HepG2 (cell line): ENCODE data around the gene NEK3. TPM values are rescaled to one million over a fixed set of nuclear protein-coding genes. Genes with fewer than 3 reads are reported as not detected.
A peak's percentile ranks its signal among the peaks of the same experiment; 100 is the strongest.
"Not testable (repeated sequence)": the region's sequence is repeated elsewhere in the genome, so short reads cannot be mapped to it uniquely, and the experiment has no call there.

Experiments used
- ATAC-seq: fragments of 200-7000 bp; cut with Tn5 transposase; 3 replicates; pipeline ENCODE4 v1.9.1; 2020; ENCODE audit warnings: mild to moderate bottlenecking, moderate library complexity
- BruUV-seq: library from RNA; stranded (reverse); fragments of 400-500 nt; replicated peaks from 2 replicates; lab custom pipeline; 2021; lab: Mats Ljungman, UMichigan
- CTCF ChIA-PET: fragments of 300-600 bp; formaldehyde crosslinking; extraction: SDS; loops from one replicate; lab custom pipeline; 2021; ENCODE audit warnings: low total read pairs, inconsistent platforms, low intra/inter-chr PET ratio; lab: Yijun Ruan, JAX
- POLR2A ChIA-PET: fragments of 350-600 bp; sonication (Branson Sonifier 250); formaldehyde crosslinking; loops from one replicate; lab custom pipeline; 2020; ENCODE audit warnings: antibody characterized with exemption, inconsistent platforms; lab: Yijun Ruan, JAX
- DNase-seq: peaks from one replicate; pipeline ENCODE4 v3.0.0-alpha.2; 2015; ENCODE audit warnings: low spot score
- FAIRE-seq: peaks from 3 replicates; lab custom pipeline; 2011; peaks lifted over from hg19 to GRCh38; lab: Jason Lieb, UNC
- H2AFZ ChIP-seq: one replicate; pipeline ENCODE4 v1.6.1; 2011; ENCODE audit warnings: low read length, inconsistent platforms
- H3K27ac ChIP-seq: fragments of 300-600 bp; 3 replicates; pipeline ENCODE4 v1.8.0; 2011; ENCODE audit warnings: mixed run types, mild to moderate bottlenecking, mixed read lengths, low read length, inconsistent platforms; ENCODE audit not compliant: insufficient read depth; ENCODE audit errors: extremely low read length
- H3K27me3 ChIP-seq, 2 experiments: fragments of 200-600 bp in 1 of 2; 2 replicates in 1 of 2; 3 replicates in 1 of 2; pipeline versions ENCODE4 v1.6.0 to v1.8.0; 2011; ENCODE audit warnings: low read length in 2 of 2, mild to moderate bottlenecking in 2 of 2, moderate library complexity in 2 of 2, inconsistent platforms in 1 of 2; ENCODE audit not compliant: insufficient read depth in 2 of 2, control insufficient read depth in 1 of 2
- H3K36me3 ChIP-seq, 2 experiments: fragments of 200-600 bp in 1 of 2; replicated peaks in 1 of 2; 2 replicates in 1 of 2; 3 replicates in 1 of 2; pipeline versions ENCODE4 v1.5.1 to v1.8.0; 2011; ENCODE audit warnings: low read length in 2 of 2, inconsistent platforms in 1 of 2; ENCODE audit not compliant: insufficient read depth in 2 of 2, control insufficient read depth in 1 of 2
- H3K4me1 ChIP-seq: 2 replicates; pipeline ENCODE4 v1.5.1; 2012; ENCODE audit warnings: low read length, inconsistent platforms; ENCODE audit not compliant: insufficient read depth
- H3K4me2 ChIP-seq: 2 replicates; pipeline ENCODE4 v1.6.0; 2011; ENCODE audit warnings: low read depth, low read length, inconsistent platforms
- H3K4me3 ChIP-seq, 3 experiments: fragments of 200-600 bp in 1 of 3; sonication (generic), shearing (Covaris generic) in 1 of 3; replicated peaks in 1 of 3; 2 replicates each; pipeline ENCODE4 v1.5.1; 2011 to 2016; ENCODE audit warnings: low read length in 3 of 3, inconsistent platforms in 2 of 3, low read depth in 2 of 3, mild to moderate bottlenecking in 2 of 3, control low read depth in 1 of 3, mixed read lengths in 1 of 3; ENCODE audit not compliant: insufficient read depth in 1 of 3
- H3K79me2 ChIP-seq: one replicate; pipeline ENCODE4 v1.6.1; 2011; ENCODE audit warnings: low read length, inconsistent platforms; ENCODE audit not compliant: insufficient read depth
- H3K9ac ChIP-seq: 2 replicates; pipeline ENCODE4 v1.6.0; 2011; ENCODE audit warnings: mild to moderate bottlenecking, low read depth, low read length, inconsistent platforms; ENCODE audit not compliant: insufficient read depth
- H3K9me3 ChIP-seq: 2 replicates; pipeline ENCODE4 v1.5.1; 2012; ENCODE audit warnings: mild to moderate bottlenecking, low read length
- H4K20me1 ChIP-seq: 2 replicates; pipeline ENCODE4 v1.6.0; 2011; ENCODE audit warnings: inconsistent platforms, mild to moderate bottlenecking, low read length, moderate library complexity; ENCODE audit not compliant: insufficient read depth
- ATF1 ChIP-seq: IDR thresholded peaks from 2 replicates; pipeline ENCODE4 v1.6.1; 2016; ENCODE audit warnings: mild to moderate bottlenecking, control low read depth
- ZNF615 ChIP-seq: sonication (generic); formaldehyde crosslinking; IDR thresholded peaks from 2 replicates; pipeline ENCODE4 v1.5.0; 2020; ENCODE audit warnings: mild to moderate bottlenecking, missing genetic modification reagents, borderline replicate concordance
- ZNF780A ChIP-seq: sonication (generic); formaldehyde crosslinking; IDR thresholded peaks from 2 replicates; pipeline ENCODE4 v1.8.0; 2022; ENCODE audit warnings: mild to moderate bottlenecking, missing genetic modification reagents, moderate library complexity
- WGBS: methylation state at CpG from one replicate; pipeline ENCODE4 v1.1.6; 2017; ENCODE audit warnings: low lambda C conversion rate; 5-methylcytosine and 5-hydroxymethylcytosine counted together
- in situ Hi-C: cut with HindIII; loops from 2 replicates; pipeline ENCODE4 v1.10.0; 2017; ENCODE audit warnings: low pct_unique_long_range_greater_than_20kb; ENCODE audit not compliant: extremely low pct_ligation_motif_present
- intact Hi-C: fragments of 100-400 bp; cut with micrococcal nuclease; formaldehyde crosslinking; loops from one replicate; pipeline ENCODE4 v1.10.0; 2022; ENCODE audit not compliant: unreplicated experiment
- polyA plus RNA-seq, 8 experiments: library from polyadenylated mRNA; depleted of rRNA in 3 of 8; stranded (reverse) in 7 of 8; unstranded in 1 of 8; fragments of >200 nt; fragmentation: Illumina TruSeq in 4 of 8; extraction: Trizol in 4 of 8; gene quantifications; 2 replicates each; pipeline versions ENCODE4 v1.2.1 to v1.2.3, GENCODE V29; 2011 to 2016; ENCODE audit warnings: low read depth in 4 of 8, missing spikeins in 1 of 8, mixed read lengths in 1 of 8; ENCODE audit not compliant: insufficient read depth in 1 of 8
- total RNA-seq, 5 experiments: library from RNA; depleted of rRNA; stranded (reverse); fragments of >200 nt; fragmentation: Illumina TruSeq; extraction: Trizol; gene quantifications; 2 replicates each; pipeline ENCODE4 v1.2.3, GENCODE V29; 2016; ENCODE audit warnings: low read depth in 1 of 5
- TF ChIP-seq, protein P1 (sequence below): sonication (generic); formaldehyde crosslinking; IDR thresholded peaks from 2 replicates; pipeline ENCODE4 v1.5.1; 2020; ENCODE audit warnings: mild to moderate bottlenecking, missing genetic modification reagents

NEK3 gene
- total and polyA plus RNA-seq, 2 of the 13 experiments (the other 11 are each of a cell fraction or from before 2014, with no cell fraction given): 36.7 to 68.2 TPM

DNA sequence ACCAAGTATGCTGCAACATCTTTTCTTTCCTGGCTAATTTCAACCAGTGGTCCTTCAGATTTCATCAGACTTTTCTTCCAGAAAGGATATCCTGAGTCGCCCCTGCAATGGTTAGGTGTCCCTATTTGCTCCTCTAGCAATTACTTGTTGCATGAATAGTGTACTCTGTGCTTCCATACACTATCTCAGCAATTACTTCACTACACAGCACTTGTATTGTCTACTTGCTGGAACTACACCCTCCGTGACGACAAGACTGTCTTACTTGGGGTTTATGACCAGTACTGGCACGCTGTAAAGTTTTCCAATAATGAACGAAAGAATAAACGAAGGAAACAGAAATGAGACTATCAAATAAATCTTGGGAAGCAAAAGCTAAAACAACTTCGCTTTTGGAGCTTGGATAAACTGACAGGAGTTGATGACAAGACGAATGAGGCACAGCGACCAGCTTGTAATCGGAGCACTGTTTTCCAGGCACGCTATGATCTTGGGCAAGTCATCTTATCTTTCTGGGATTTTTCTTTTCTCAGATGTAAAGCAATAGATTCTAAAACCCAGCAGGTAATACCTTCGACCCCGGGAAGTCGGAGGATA, 34.3 kb upstream of the NEK3 start:
- intact Hi-C loops: loop anchor here (5.0 kb wide), 1 partner anchor 181 kb away; the partner anchor contains the start of genes ALG11 and ATP7B
- CTCF ChIA-PET, H3K9me3 ChIP-seq, H3K36me3 ChIP-seq, H3K27me3 ChIP-seq: not testable (repeated sequence)
- POLR2A ChIA-PET: interaction anchor here (1.0 to 2.3 kb wide), 9 partner anchors 8 to 65 kb away, joined by 3 to 11 read pairs (median 5); partner anchors contain the start of gene NEK5
- Histone ChIP-seq H3K9ac (peak overlapping the region; percentile 86), H3K4me1 (peaks cover 47% of the 10 kb centered on the region), H3K27ac (peak overlapping the region; percentile 79), H3K79me2 (peaks cover 46% of the 10 kb centered on the region), H3K4me3 (peak overlapping the region; percentile 86 to 94 (median 90))
- TSS peak; percentile 70 for BruUV-seq
- peak; percentile 56 for ATAC-seq
- TF ChIP-seq ATF1 (CRISPR knock-in tag) (0 out of 2 replicates have a peak, but pooled peaks have one; percentile 15), ZNF615 (0 out of 2 replicates have a peak, but pooled peaks have one; percentile 29), ZNF780A (0 out of 2 replicates have a peak, but pooled peaks have one; percentile 22)
- TF ChIP-seq, protein P1, sequence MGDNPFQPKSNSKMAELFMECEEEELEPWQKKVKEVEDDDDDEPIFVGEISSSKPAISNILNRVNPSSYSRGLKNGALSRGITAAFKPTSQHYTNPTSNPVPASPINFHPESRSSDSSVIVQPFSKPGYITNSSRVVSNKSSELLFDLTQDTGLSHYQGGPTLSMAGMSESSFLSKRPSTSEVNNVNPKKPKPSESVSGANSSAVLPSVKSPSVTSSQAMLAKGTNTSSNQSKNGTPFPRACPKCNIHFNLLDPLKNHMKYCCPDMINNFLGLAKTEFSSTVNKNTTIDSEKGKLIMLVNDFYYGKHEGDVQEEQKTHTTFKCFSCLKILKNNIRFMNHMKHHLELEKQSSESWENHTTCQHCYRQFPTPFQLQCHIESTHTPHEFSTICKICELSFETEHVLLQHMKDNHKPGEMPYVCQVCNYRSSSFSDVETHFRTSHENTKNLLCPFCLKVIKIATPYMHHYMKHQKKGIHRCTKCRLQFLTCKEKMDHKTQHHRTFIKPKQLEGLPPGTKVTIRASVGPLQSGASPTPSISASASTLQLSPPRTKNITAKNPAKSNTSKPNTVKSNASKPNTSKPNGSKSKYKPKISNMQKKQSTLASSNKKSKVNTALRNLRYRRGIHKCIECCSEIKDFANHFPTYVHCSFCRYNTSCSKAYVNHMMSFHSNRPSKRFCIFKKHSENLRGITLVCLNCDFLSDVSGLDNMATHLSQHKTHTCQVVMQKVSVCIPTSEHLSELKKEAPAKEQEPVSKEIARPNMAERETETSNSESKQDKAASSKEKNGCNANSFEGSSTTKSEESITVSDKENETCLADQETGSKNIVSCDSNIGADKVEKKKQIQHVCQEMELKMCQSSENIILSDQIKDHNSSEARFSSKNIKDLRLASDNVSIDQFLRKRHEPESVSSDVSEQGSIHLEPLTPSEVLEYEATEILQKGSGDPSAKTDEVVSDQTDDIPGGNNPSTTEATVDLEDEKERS (CRISPR knock-in tag): 0 out of 2 replicates have a peak, but pooled peaks have one; percentile 3
- TF ChIP-seq, all 625 proteins: peak for 4; not testable (repeated sequence) for 621
- DNase-seq, FAIRE-seq, in situ Hi-C loops, H2AFZ ChIP-seq, H4K20me1 ChIP-seq: not testable (repeated sequence)
- under 1% methylated on average over 13 of the region's 14 CpGs for WGBS
- peak overlapping the region; percentile 86 for H3K4me2 ChIP-seq
